Aorta (tissue), 5 donors: ENCODE measurements around the gene MRPS27. TPM values are rescaled to one million over a fixed set of nuclear protein-coding genes. Genes with fewer than 3 reads are reported as not detected.

ENCODE experiments used
- ATAC-seq: fragments of 200-7000 bp; cut with Tn5 transposase; one replicate; pipeline ENCODE4 v1.9.1; 2022; ENCODE audit warnings: moderate library complexity; ENCODE audit not compliant: low FRiP score
- DNase-seq, 2 donors: peaks; one replicate each; pipeline ENCODE4 v3.0.0-alpha.2; 2020
- H3K27ac ChIP-seq, 2 donors: one replicate each; pipeline ENCODE4 v1.5.1; 2013; ENCODE audit warnings: low read length in 2 of 2, mild to moderate bottlenecking in 2 of 2, moderate library complexity in 2 of 2, control low read depth in 1 of 2, inconsistent platforms in 1 of 2, low read depth in 1 of 2
- H3K27me3 ChIP-seq, 2 donors: one replicate each; pipeline ENCODE4 v1.6.1; 2013; ENCODE audit warnings: control low read depth in 1 of 2, low read length in 1 of 2, mild to moderate bottlenecking in 1 of 2, moderate library complexity in 1 of 2; ENCODE audit not compliant: insufficient read depth in 2 of 2, control insufficient read depth in 1 of 2
- H3K36me3 ChIP-seq, 2 donors: one replicate each; pipeline ENCODE4 v1.6.1; 2013; ENCODE audit warnings: control low read depth in 1 of 2, low read length in 1 of 2, mild to moderate bottlenecking in 1 of 2; ENCODE audit not compliant: insufficient read depth in 2 of 2, control insufficient read depth in 1 of 2
- H3K4me1 ChIP-seq, 2 donors: one replicate each; pipeline ENCODE4 v1.6.1; 2013; ENCODE audit warnings: low read length in 2 of 2, control low read depth in 1 of 2, mild to moderate bottlenecking in 1 of 2, moderate library complexity in 1 of 2; ENCODE audit not compliant: insufficient read depth in 2 of 2, control insufficient read depth in 1 of 2
- H3K4me3 ChIP-seq, 2 donors: one replicate each; pipeline ENCODE4 v1.5.1; 2013; ENCODE audit warnings: low read length in 2 of 2, control low read depth in 1 of 2, mild to moderate bottlenecking in 1 of 2
- H3K9me3 ChIP-seq: one replicate; pipeline ENCODE4 v1.6.1; 2013; ENCODE audit warnings: mild to moderate bottlenecking, low read length; ENCODE audit not compliant: control insufficient read depth
- WGBS, 2 donors: extraction: QIAGEN DNeasy Blood & Tissue Kit; methylation state at CpG; one replicate each; pipeline ENCODE4 v1.1.7; 2013; 5-methylcytosine and 5-hydroxymethylcytosine counted together
- intact Hi-C, 2 donors: fragments of 100-400 bp; cut with DNase I; formaldehyde crosslinking; loops; one replicate each; pipeline versions ENCODE4 v1.14.2 to v1.15.0; 2022
- polyA plus RNA-seq, 2 donors: library from polyadenylated mRNA; stranded (reverse); fragments of 200-250 nt; gene quantifications; one replicate each; pipeline ENCODE4 v1.2.3, GENCODE V29; 2013
- total RNA-seq, 2 donors: library from RNA; stranded (reverse); fragmentation: NEBNext Ultra II Directional; extraction: Animal tissue kit (Norgen Biotek cat#: 25700); gene quantifications; one replicate each; pipeline ENCODE4 v1.2.1, GENCODE V29; 2021
- donor health status: healthy with polysubstance abuse.
- donor health status: Bipolar disorder and iron deficiency.
- donor health status: DM: no; HTN: no; CAD: no.
- donor health status: DM: no; HTN: no; CAD: no.
- donor health status: DM: yes; HTN: yes; CAD: no.

Gene MRPS27
- total and polyA plus RNA-seq, 4 donors, result 22.5 to 42.1 (median 34.7) TPM

- WGBS, 2 donors, result 56 to 60% methylated on average over 6 of the region's 6 CpGs
- peaks cover 10 to 12% of the 10 kb centered on the region in 2 donors for H3K4me1 ChIP-seq
- intact Hi-C loops, result no loop called here
- H3K27ac ChIP-seq, result no peak overlapping the region
- H3K36me3 ChIP-seq, result no peaks in the 10 kb centered on the region
- H3K27me3 ChIP-seq, result no peaks in the 10 kb centered on the region
- no peaks in the 10 kb centered on the region for H3K9me3 ChIP-seq
- DNase-seq (no peak), ATAC-seq (no peak)
- H3K4me3 ChIP-seq, result no peak overlapping the region
Observed at GRCh38 chr5:72231991-72232703, 87.9 kb downstream of the MRPS27 start.

- no peak for DNase-seq
- H3K4me1 ChIP-seq, result peaks cover 3 to 6% of the 10 kb centered on the region in 2 donors
- no peaks in the 10 kb centered on the region for H3K36me3 ChIP-seq
- H3K27me3 ChIP-seq, result no peaks in the 10 kb centered on the region
- H3K9me3 ChIP-seq, result no peaks in the 10 kb centered on the region
- no peak overlapping the region for H3K4me3 ChIP-seq
- intact Hi-C loops, result no loop called here
- 65 to 68% methylated on average over 3 of the region's 3 CpGs for WGBS, 2 donors
- ATAC-seq, result no peak
- no peak overlapping the region for H3K27ac ChIP-seq
Observed at GRCh38 chr5:72228960-72229359, 91.1 kb downstream of the MRPS27 start.

GRCh38 chr5:72226950-72227349, 93.1 kb downstream of the MRPS27 start:
- Histone ChIP-seq H3K27me3 (no peaks in the 10 kb centered on the region), H3K9me3 (no peaks in the 10 kb centered on the region), H3K4me1 (peaks cover 0 to 4% of the 10 kb centered on the region in 2 donors), H3K4me3 (no peak overlapping the region), H3K27ac (no peak overlapping the region), H3K36me3 (peaks cover 2 to 3% of the 10 kb centered on the region in 2 donors)
- 52 to 67% methylated on average over 2 of the region's 2 CpGs for WGBS, 2 donors
- ATAC-seq (no peak), DNase-seq (no peak)
- intact Hi-C loops, result no loop called here

GRCh38 chr5:72225741-72226140, 94.3 kb downstream of the MRPS27 start:
- peaks cover 2 to 3% of the 10 kb centered on the region in 2 donors for H3K36me3 ChIP-seq
- 95 to 96% methylated on average over 3 of the region's 3 CpGs for WGBS, 2 donors
- no peaks in the 10 kb centered on the region for H3K9me3 ChIP-seq
- DNase-seq (no peak), ATAC-seq (no peak)
- peaks cover 0 to 4% of the 10 kb centered on the region in 2 donors for H3K4me1 ChIP-seq
- no peak overlapping the region for H3K4me3 ChIP-seq
- intact Hi-C loops, result no loop called here
- no peaks in the 10 kb centered on the region for H3K27me3 ChIP-seq
- H3K27ac ChIP-seq, result no peak overlapping the region

GRCh38 chr5:72224946-72225463, 95.0 kb downstream of the MRPS27 start:
- ATAC-seq, result no peak
- no peak overlapping the region for H3K27ac ChIP-seq
- H3K4me1 ChIP-seq, result peaks cover 0 to 4% of the 10 kb centered on the region in 2 donors
- H3K36me3 ChIP-seq, result peaks cover 3 to 4% of the 10 kb centered on the region in 2 donors
- 54 to 61% methylated on average over 3 of the region's 3 CpGs for WGBS, 2 donors
- no peak for DNase-seq
- intact Hi-C loops, result no loop called here
- no peaks in the 10 kb centered on the region for H3K9me3 ChIP-seq
- no peaks in the 10 kb centered on the region for H3K27me3 ChIP-seq
- no peak overlapping the region for H3K4me3 ChIP-seq

- ATAC-seq (no peak), DNase-seq (no peak)
- H3K4me3 ChIP-seq, result no peak overlapping the region
- peaks cover 4 to 6% of the 10 kb centered on the region in 2 donors for H3K36me3 ChIP-seq
- H3K4me1 ChIP-seq, result peaks cover 0 to 4% of the 10 kb centered on the region in 2 donors
- no peak overlapping the region for H3K27ac ChIP-seq
- intact Hi-C loops, result no loop called here
- H3K27me3 ChIP-seq, result no peaks in the 10 kb centered on the region
- H3K9me3 ChIP-seq, result no peaks in the 10 kb centered on the region
- 88 to 93% methylated on average over 4 of the region's 4 CpGs for WGBS, 2 donors
Observed at GRCh38 chr5:72223371-72223770, 96.7 kb downstream of the MRPS27 start.

- Histone ChIP-seq H3K9me3 (no peaks in the 10 kb centered on the region), H3K4me3 (no peak overlapping the region), H3K4me1 (peaks cover 0 to 4% of the 10 kb centered on the region in 2 donors), H3K36me3 (peaks cover 4 to 6% of the 10 kb centered on the region in 2 donors), H3K27me3 (no peaks in the 10 kb centered on the region), H3K27ac (no peak overlapping the region)
- intact Hi-C loops, result no loop called here
- no peak for DNase-seq
- no peak for ATAC-seq
- WGBS, 2 donors, result 88 to 94% methylated on average over 1 of the region's 1 CpG
Observed at GRCh38 chr5:72222521-72222920, 97.5 kb downstream of the MRPS27 start.

GRCh38 chr5:72221541-72221940, 98.5 kb downstream of the MRPS27 start:
- H3K4me3 ChIP-seq, result no peak overlapping the region
- H3K9me3 ChIP-seq, result no peaks in the 10 kb centered on the region
- H3K36me3 ChIP-seq, result peaks cover 4 to 6% of the 10 kb centered on the region in 2 donors
- ATAC-seq, result no peak
- intact Hi-C loops, result no loop called here
- H3K4me1 ChIP-seq, result no peaks in the 10 kb centered on the region
- no peak for DNase-seq
- H3K27me3 ChIP-seq, result no peaks in the 10 kb centered on the region
- 66 to 75% methylated on average over 4 of the region's 4 CpGs for WGBS, 2 donors
- H3K27ac ChIP-seq, result no peak overlapping the region

- no peak for ATAC-seq
- H3K36me3 ChIP-seq, result peaks cover 4 to 6% of the 10 kb centered on the region in 2 donors
Observed at GRCh38 chr5:72221099-72221498, 98.9 kb downstream of the MRPS27 start.

More at GRCh38 chr5:72221099-72221498, 98.9 kb downstream of the MRPS27 start:
- WGBS, 2 donors, result 95 to 96% methylated on average over 1 of the region's 1 CpG
- Histone ChIP-seq H3K9me3 (no peaks in the 10 kb centered on the region), H3K4me3 (no peak overlapping the region), H3K27me3 (no peaks in the 10 kb centered on the region), H3K27ac (no peak overlapping the region), H3K4me1 (no peaks in the 10 kb centered on the region)
- intact Hi-C loops, result no loop called here
- DNase-seq, result no peak
